ENCODE results near the gene PKIB.
"Not testable (repeated sequence)": the region's sequence is repeated elsewhere in the genome, so short reads cannot be mapped to it uniquely, and the experiment has no call there.

PKIB gene, protein sequence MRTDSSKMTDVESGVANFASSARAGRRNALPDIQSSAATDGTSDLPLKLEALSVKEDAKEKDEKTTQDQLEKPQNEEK

DNA sequence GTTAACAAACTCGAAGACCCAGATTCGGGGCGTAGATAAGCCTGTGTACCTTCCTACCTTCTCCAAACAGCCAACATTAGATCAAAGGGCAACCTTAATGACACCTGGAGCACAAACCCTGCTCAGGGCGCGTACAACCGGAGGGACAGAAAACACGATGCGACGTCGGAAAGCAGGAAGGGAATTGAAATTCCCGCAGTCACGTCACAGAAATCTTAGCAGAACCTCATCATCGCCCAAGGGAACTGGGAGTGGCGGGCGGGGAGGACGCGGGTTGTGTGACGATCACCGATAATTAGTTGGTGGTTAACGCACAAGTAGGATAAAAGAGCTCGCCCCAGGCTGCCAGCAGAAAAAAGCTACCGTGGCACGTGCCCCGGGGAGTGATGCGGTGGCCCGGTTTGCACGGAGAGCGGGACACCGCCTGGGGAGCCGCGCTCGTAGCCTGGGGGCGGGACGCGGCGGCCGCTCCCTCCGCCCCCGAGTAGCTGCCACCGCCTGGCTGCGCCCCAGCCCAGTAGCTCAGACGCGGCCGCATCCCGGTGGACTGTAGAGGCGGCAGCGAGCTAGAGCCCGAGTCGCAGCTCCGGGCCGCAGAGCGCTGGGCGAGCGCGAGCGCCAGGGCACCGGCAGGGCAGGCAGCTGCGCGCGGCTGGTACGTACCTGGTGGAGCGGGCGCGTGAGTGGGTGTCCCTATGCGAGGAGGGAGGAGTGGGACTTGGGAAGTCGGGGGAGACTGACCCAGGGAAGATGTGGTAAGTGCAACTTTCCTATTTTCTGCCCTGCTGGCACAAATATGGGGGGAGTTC is at the start of gene PKIB:
Gene PKIB (plus strand): TSS at position 525 of the 809 bp plus-strand sequence. CDS start 107,390 bp downstream, outside the sequence.
- peak; percentile 13; the same call in 1 of the 2 replicates for TF ChIP-seq POLR2A (IDR thresholded peaks at IDR 0.05; ENCODE audit: low read depth, low read length)
- FAIRE-seq, result no peak

DNA sequence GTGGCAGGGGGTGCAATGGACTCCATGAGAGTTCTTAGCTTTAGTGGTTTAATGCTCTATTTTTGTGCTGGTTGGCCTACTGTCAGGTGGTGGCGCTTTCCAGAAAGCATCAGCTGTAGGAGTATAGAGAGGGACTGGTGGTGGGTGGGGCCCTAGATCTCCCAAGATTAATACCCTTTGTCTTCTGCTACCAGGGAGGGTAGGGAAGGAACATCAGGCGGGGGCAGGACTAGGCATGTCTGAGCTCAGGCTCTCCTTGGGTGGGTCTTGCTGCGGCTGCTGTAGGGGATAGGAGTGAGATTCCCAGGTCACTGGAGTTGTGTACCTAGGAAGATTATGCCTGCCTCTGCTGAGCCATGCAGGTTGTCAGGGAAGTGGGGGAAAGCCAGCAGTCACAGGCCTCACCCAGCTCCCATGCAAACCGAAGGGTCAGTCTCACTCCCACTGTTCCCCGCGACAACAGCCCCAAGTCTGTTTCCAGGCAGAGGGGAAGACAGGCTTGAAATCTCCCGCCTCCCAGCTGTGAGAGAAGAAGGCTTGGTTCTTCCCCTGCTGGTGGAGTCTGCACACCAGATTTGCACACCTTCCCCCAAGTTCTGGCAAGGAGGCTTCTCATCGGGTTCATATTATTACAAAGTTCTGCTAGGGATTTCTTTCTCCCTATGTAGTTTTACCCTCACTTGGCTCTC is 46.7 kb upstream of the PKIB start:
- no peak for FAIRE-seq
- TF ChIP-seq POLR2A (IDR thresholded peaks at IDR 0.05; ENCODE audit: low read depth, low read length), result no peak
- no peak for DNase-seq (ENCODE audit: insufficient read length, low spot score)

More for the DNA sequence above, at the start of gene PKIB:
- DNase-seq (ENCODE audit: insufficient read length, low spot score), result peak; percentile 52

DNA sequence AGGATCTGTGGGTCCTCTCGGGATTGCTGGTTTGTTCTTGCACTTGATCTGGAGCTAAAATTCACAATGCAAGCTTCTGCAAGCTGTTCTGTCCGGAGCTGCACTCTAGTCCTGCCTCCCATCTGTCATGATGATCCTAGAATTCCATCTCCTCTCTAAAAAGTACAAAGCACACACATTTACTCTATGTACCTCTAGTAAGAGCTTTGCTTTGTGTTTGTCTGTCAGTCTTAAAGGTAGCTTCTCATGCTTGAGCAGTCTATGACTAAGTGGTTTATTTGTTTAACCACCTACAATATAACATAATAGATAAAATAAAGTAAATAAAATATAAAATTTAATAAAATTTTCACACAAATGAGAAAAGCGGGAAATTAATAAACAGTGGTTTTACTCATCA is 46.0 kb upstream of the PKIB start:
- FAIRE-seq, result no peak

DNA sequence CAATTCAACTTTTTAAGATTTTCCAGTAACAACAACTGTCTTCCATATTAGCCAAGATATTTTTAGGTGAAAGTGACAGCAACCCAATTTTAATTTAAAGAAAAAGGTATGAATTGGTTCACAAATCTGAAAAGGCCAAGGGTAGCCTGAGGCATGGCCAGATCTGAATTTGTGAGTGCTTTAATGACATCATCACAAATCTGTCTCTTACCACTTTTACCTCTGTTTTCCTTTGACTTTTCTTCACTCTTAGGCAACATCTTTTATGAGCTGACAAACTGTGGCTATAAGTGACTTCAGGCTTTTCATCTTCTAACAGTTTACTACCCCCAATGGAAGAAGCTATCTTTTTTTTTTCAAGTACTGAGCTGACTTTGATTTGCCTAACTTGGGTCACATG is 44.5 kb upstream of the PKIB start:
- FAIRE-seq, result no peak
- TF ChIP-seq POLR2A (IDR thresholded peaks at IDR 0.05; ENCODE audit: low read depth, low read length), result no peak
- DNase-seq (ENCODE audit: insufficient read length, low spot score), result no peak

More for the DNA sequence above, 46.0 kb upstream of the PKIB start:
- DNase-seq (ENCODE audit: insufficient read length, low spot score), result no peak
- TF ChIP-seq POLR2A (IDR thresholded peaks at IDR 0.05; ENCODE audit: low read depth, low read length), result no peak

DNA sequence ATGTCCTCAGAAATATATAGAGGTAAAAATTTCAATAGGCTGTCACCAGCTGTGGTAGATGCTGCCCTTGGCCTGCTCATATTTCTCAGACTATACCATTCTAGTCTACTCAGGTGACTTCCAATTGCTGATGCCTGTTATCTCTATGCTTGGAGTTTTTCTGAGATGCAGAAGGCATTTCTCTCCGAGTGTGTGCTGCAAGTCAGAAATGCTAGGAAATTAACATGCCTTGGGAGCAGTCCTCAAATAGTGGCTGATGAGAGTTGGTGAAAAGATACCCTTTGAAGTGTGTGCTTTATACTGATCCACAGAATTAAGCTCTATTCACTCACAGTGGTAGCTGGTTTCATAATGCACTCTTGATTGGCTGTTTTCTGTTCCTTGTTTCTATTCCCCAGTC is 43.2 kb upstream of the PKIB start:
- no peak for TF ChIP-seq POLR2A (IDR thresholded peaks at IDR 0.05; ENCODE audit: low read depth, low read length)
- FAIRE-seq, result no peak
- no peak for DNase-seq (ENCODE audit: insufficient read length, low spot score)

DNA sequence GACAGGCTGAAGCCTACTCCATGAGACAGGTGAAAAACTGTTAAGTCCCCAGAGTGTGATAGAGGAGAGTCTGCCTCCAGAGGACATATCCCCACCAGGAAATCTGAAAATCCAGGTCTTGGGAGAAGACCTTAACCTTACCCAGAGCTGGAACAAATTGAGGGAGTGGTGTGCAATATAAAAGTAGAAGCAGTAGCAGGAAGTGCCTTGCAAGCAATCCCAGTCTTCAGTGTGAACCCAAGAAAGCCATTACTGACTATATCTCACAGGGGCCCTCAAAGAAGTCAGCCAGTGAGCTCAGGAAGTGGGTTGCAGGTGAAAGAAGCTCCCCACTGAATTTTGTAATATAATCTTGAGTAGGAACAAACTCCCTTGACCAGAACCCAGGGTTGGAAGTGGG is 41.9 kb upstream of the PKIB start:
- no peak for DNase-seq (ENCODE audit: insufficient read length, low spot score)
- no peak for TF ChIP-seq POLR2A (IDR thresholded peaks at IDR 0.05; ENCODE audit: low read depth, low read length)
- no peak for FAIRE-seq

DNA sequence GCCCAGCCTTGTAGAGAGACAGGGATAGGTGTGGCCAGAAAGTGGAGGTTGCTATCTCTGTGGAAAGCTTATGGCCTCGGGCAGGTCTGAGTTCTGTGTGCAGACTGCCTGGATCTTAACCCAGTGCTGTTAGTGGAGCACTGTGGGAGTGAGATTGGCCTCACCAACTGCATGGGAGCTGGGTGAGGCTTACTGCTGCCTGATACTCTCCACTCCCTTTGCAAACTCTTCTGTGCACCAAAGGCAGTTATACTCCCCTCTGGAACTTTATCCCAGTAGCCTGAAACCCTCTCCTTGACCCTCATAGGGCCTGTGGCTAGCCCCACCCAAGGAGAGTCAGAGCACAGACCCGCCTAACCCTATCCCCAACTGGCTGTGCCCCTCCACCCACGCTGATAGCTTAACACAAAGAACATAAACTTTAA is 41.4 kb upstream of the PKIB start:
- no peak for DNase-seq (ENCODE audit: insufficient read length, low spot score)

DNA sequence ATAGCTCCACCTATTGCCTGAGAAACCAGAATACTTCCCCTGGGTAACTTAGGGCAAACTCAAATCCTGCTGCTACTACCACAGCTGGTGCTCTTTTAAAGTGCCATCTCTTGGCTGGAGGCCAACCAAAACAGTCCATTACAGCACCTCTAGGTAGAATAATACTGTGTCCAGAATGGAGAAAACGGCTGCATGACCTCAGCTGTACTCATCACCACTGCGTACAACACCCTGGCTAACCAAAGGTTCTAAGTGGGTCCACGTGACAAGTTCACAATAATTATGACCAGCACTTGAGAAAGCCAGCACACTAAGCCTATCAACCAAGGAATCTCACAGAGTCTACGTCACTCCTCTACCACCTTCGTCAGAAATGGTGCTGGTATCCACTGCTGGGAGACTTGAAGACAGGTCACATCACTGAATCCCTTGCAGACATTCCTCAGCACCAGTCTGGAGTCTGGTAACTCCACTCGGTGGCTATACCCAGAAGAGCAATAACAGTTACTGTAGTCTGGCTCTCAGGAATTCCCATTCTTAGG is 40.9 kb upstream of the PKIB start:
- TF ChIP-seq POLR2A (IDR thresholded peaks at IDR 0.05; ENCODE audit: low read depth, low read length), result no peak
- DNase-seq (ENCODE audit: insufficient read length, low spot score) (no peak), FAIRE-seq (no peak)

More for the DNA sequence above, 41.4 kb upstream of the PKIB start:
- no peak for TF ChIP-seq POLR2A (IDR thresholded peaks at IDR 0.05; ENCODE audit: low read depth, low read length)
- no peak for FAIRE-seq

DNA sequence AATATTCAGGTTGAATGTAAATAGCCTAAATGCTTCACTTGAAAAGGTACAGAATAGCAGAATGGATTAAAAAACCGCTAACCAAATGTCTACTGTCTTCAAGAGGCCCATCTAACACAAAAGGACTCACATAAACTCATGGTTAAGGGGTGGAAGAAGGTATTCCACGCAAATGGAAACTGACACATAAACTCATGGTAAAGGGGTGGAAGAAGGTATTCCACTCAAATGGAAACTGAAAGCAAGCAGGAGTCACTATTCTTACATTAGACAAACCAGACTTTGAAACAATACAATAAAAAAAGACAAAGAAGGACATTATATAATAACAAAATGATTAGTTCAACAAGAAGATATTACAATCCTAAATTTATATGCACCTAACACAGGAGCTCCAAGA is 38.3 kb upstream of the PKIB start:
- no peak for TF ChIP-seq POLR2A (IDR thresholded peaks at IDR 0.05; ENCODE audit: low read depth, low read length)
- no peak for FAIRE-seq
- no peak for DNase-seq (ENCODE audit: insufficient read length, low spot score)

DNA sequence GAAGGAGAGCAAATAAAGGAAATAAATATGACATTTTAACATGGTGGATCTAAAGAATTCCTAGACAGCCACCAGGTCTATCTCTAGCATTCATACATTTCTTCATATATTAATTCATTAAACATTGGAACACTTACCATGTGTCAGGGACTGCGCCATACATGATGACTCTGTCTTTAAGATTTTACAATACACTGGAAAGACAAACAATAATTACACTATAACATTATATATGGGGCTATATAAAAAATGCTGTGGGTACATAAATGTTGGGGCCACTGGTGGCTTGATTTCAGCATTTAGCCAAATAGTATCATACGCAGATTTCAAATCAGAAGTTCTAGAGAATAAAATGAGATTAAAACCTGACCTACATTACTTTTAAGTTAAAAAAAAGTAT is 33.3 kb upstream of the PKIB start:
- no peak for TF ChIP-seq POLR2A (IDR thresholded peaks at IDR 0.05; ENCODE audit: low read depth, low read length)
- FAIRE-seq, result no peak
- no peak for DNase-seq (ENCODE audit: insufficient read length, low spot score)

DNA sequence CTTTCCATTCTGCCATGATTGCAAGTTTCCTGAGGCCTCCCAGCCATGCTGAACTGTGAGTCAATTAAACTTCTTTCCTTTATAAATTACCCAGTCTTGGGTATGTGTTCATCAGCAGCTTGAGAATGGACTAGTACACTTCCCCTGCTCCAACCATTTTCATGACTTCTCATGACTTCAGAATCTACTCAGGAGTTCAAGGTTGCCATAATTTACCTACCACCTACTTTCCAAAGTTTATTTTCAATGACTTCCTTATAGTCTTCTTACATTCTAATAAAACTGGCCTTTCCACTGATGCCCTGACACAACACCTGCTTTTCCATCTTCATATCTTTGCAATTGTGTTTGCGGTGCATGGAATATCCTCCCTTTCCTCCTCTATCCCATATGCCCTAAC is 31.2 kb upstream of the PKIB start:
- no peak for TF ChIP-seq POLR2A (IDR thresholded peaks at IDR 0.05; ENCODE audit: low read depth, low read length)
- FAIRE-seq, result no peak

DNA sequence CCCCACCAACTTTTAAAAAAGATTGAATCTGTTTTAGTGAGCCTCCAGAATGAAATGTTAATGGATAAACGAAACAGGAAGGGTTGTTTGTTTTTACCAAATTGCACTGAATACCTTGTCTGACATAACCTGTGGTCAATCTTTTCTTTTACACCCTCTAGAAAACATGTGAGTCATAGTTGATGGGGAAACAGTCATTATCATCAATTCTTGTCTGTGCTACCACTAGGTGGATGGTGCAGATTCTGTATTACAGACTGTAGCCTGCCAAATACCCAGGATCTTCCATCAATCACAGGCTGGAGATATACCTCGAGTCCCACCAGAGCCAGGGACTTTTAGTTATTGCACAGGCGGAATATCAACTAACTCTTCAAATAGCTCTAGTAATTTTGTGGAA is 29.5 kb upstream of the PKIB start:
- no peak for FAIRE-seq
- no peak for TF ChIP-seq POLR2A (IDR thresholded peaks at IDR 0.05; ENCODE audit: low read depth, low read length)
- no peak for DNase-seq (ENCODE audit: insufficient read length, low spot score)

More for the DNA sequence above, 31.2 kb upstream of the PKIB start:
- no peak for DNase-seq (ENCODE audit: insufficient read length, low spot score)

DNA sequence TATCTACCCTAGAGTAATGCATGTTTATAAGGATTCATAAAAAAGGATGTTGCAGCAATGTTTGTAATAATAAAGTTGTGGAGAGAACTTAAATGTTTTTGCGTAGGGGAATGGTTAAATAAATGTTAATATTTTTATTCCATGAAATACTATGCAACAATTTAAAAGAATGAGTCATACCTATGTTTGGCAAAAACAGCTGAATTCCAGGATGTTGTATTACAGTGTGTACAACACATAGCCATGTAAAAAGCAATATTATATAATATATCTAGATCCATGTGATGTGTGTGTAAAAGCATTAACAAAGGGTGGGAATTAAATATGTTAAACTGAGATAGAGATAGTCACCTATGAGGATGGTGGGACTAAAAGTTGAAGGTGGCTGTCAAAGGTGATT is 21.1 kb upstream of the PKIB start:
- TF ChIP-seq POLR2A (IDR thresholded peaks at IDR 0.05; ENCODE audit: low read depth, low read length), result no peak
- no peak for DNase-seq (ENCODE audit: insufficient read length, low spot score)
- no peak for FAIRE-seq

DNA sequence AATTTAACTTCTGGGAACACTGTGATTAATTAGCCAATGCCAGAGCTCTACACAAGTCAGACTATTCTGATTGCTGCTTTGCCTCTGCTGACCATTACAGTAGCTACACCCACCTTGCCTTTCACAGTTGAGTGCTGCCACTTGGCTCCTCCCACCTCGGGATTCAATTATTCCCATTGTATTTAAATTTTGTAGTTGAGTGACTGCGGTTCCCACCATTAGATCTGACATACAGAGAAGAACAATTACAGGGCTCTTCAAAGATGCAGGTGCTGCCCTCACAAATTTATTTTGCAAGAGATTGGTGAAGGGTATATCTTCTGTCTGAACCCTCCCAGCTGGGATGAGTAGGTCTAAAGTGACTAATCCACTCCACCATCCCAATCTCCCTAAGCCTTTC is 11.9 kb upstream of the PKIB start:
- not testable (repeated sequence) for FAIRE-seq

More for the DNA sequence above, 11.9 kb upstream of the PKIB start:
- DNase-seq (ENCODE audit: insufficient read length, low spot score), result not testable (repeated sequence)
